SK-N-SH treated with all-trans-retinoic acid at 6 μM for 48 hours (cell line): ENCODE measurements around the gene CCDC172.

Experiments
- ATAC-seq: fragments of 200-7000 bp; cut with Tn5 transposase; 3 replicates; pipeline ENCODE4 v1.9.1; 2020; ENCODE audit warnings: mild to moderate bottlenecking, moderate library complexity
- ARNTL ChIP-seq: fragments of 450-650 bp; formaldehyde crosslinking; IDR thresholded peaks from 2 replicates; pipeline ENCODE4 v1.5.0; 2020; ENCODE audit warnings: low read depth, mild to moderate bottlenecking, moderate library complexity, borderline replicate concordance
- CREB5 ChIP-seq: fragments of 250-450 bp; sonication (Bioruptor Pico); IDR thresholded peaks from 2 replicates; pipeline ENCODE4 v1.5.1; 2020; ENCODE audit warnings: low read depth, mild to moderate bottlenecking, moderate library complexity
- CSDC2 ChIP-seq: fragments of 250-450 bp; sonication (Bioruptor Pico); IDR thresholded peaks from 2 replicates; pipeline ENCODE4 v1.5.0; 2020; ENCODE audit warnings: mild to moderate bottlenecking, moderate library complexity
- CSRNP3 ChIP-seq: fragments of 250-450 bp; sonication (Bioruptor Pico); IDR thresholded peaks from 2 replicates; pipeline ENCODE4 v1.5.1; 2021; ENCODE audit warnings: mild to moderate bottlenecking, moderate library complexity
- ESRRG ChIP-seq: fragments of 250-450 bp; sonication (Bioruptor Pico); IDR thresholded peaks from 2 replicates; pipeline ENCODE4 v1.6.1; 2021; ENCODE audit warnings: mild to moderate bottlenecking
- GLIS3 ChIP-seq: fragments of 250-450 bp; sonication (Bioruptor Pico); IDR thresholded peaks from 2 replicates; pipeline ENCODE4 v1.5.0; 2020; ENCODE audit warnings: mild to moderate bottlenecking, moderate library complexity
- ISL1 ChIP-seq: fragments of 250-450 bp; sonication (Bioruptor Pico); IDR thresholded peaks from 2 replicates; pipeline ENCODE4 v2.1.2; 2022; ENCODE audit warnings: mild to moderate bottlenecking, moderate library complexity
- PATZ1 ChIP-seq: fragments of 250-450 bp; sonication (Bioruptor Pico); IDR thresholded peaks from 2 replicates; pipeline ENCODE4 v1.8.0; 2020; ENCODE audit warnings: mild to moderate bottlenecking, moderate library complexity, borderline replicate concordance
- POU6F1 ChIP-seq: fragments of 250-450 bp; sonication (Bioruptor Pico); IDR thresholded peaks from 2 replicates; pipeline ENCODE4 v1.8.0; 2021; ENCODE audit warnings: low read depth, mild to moderate bottlenecking, moderate library complexity, borderline replicate concordance
- PPARA ChIP-seq: fragments of 250-450 bp; sonication (Bioruptor Pico); IDR thresholded peaks from 2 replicates; pipeline ENCODE4 v1.5.0; 2020; ENCODE audit warnings: mild to moderate bottlenecking, borderline replicate concordance
- RARB ChIP-seq: fragments of 250-450 bp; sonication (Bioruptor Pico); IDR thresholded peaks from 2 replicates; pipeline ENCODE4 v1.8.0; 2021; ENCODE audit warnings: mild to moderate bottlenecking, moderate library complexity
- SNAI2 ChIP-seq: fragments of 250-450 bp; sonication (Bioruptor Pico); IDR thresholded peaks from 2 replicates; pipeline ENCODE4 v1.5.0; 2020; ENCODE audit warnings: mild to moderate bottlenecking, moderate library complexity
- TCF4 ChIP-seq: fragments of 250-450 bp; sonication (Bioruptor Pico); IDR thresholded peaks from 2 replicates; pipeline ENCODE4 v1.8.0; 2021; ENCODE audit warnings: mild to moderate bottlenecking, moderate library complexity, borderline replicate concordance
- TOX ChIP-seq: fragments of 250-450 bp; sonication (Bioruptor Pico); IDR thresholded peaks from 2 replicates; pipeline ENCODE4 v1.8.0; 2021; ENCODE audit warnings: mild to moderate bottlenecking, moderate library complexity, borderline replicate concordance
- TSHZ2 ChIP-seq: fragments of 250-450 bp; sonication (Bioruptor Pico); IDR thresholded peaks from 2 replicates; pipeline ENCODE4 v1.5.0; 2020; ENCODE audit warnings: mild to moderate bottlenecking, moderate library complexity
- ZC3H10 ChIP-seq: fragments of 250-450 bp; sonication (Bioruptor Pico); IDR thresholded peaks from 2 replicates; pipeline ENCODE4 v1.5.1; 2021; ENCODE audit warnings: mild to moderate bottlenecking, moderate library complexity
- ZFP3 ChIP-seq: fragments of 250-450 bp; sonication (Bioruptor Pico); IDR thresholded peaks from 2 replicates; pipeline ENCODE4 v1.5.0; 2020; ENCODE audit warnings: mild to moderate bottlenecking, moderate library complexity
- ZFP30 ChIP-seq: fragments of 450-650 bp; formaldehyde crosslinking; IDR thresholded peaks from 2 replicates; pipeline ENCODE4 v1.5.0; 2022; ENCODE audit warnings: mild to moderate bottlenecking, moderate library complexity
- ZNF565 ChIP-seq: fragments of 450-650 bp; formaldehyde crosslinking; conservative IDR thresholded peaks from 2 replicates; pipeline ENCODE4 v1.5.0; 2020; ENCODE audit warnings: low read depth, mild to moderate bottlenecking, moderate library complexity
- ZNF70 ChIP-seq: fragments of 450-650 bp; formaldehyde crosslinking; IDR thresholded peaks from 2 replicates; pipeline ENCODE4 v1.5.0; 2020; ENCODE audit warnings: mild to moderate bottlenecking, moderate library complexity
- ZNF8 ChIP-seq: fragments of 450-650 bp; formaldehyde crosslinking; IDR thresholded peaks from 2 replicates; pipeline ENCODE4 v1.5.0; 2020; ENCODE audit warnings: mild to moderate bottlenecking, moderate library complexity

CCDC172 gene

GRCh38 chr10:116286626-116287200 lies 37.5 kb upstream of the CCDC172 start:
- no peak for ATAC-seq
- no peak for TF ChIP-seq ZNF8 (CRISPR knock-in tag)
- TF ChIP-seq POU6F1 (CRISPR knock-in tag) = no peak
- no peak for TF ChIP-seq GLIS3 (CRISPR knock-in tag)
- no peak for TF ChIP-seq ZFP3
- no peak for TF ChIP-seq CSRNP3 (CRISPR knock-in tag)
- TF ChIP-seq ZFP30 (CRISPR knock-in tag) = no peak
- no peak for TF ChIP-seq ISL1 (CRISPR knock-in tag)
- no peak for TF ChIP-seq TCF4 (CRISPR knock-in tag)
- TF ChIP-seq TOX (CRISPR knock-in tag) = no peak
- no peak for TF ChIP-seq ARNTL (CRISPR knock-in tag)
- no peak for TF ChIP-seq SNAI2 (CRISPR knock-in tag)
- TF ChIP-seq CREB5 (CRISPR knock-in tag) = no peak
- no peak for TF ChIP-seq ZNF70
- no peak for TF ChIP-seq ZNF565 (CRISPR knock-in tag)
- no peak for TF ChIP-seq CSDC2 (CRISPR knock-in tag)
- no peak for TF ChIP-seq RARB (CRISPR knock-in tag)
- no peak for TF ChIP-seq TSHZ2 (CRISPR knock-in tag)
- TF ChIP-seq PATZ1 (CRISPR knock-in tag) = no peak
- TF ChIP-seq ZC3H10 (CRISPR knock-in tag) = no peak
- TF ChIP-seq PPARA (CRISPR knock-in tag) = no peak
- TF ChIP-seq, all 23 proteins: peak for 0

- ATAC-seq = peak; percentile 76
- TF ChIP-seq ISL1 (CRISPR knock-in tag) = no peak
- no peak for TF ChIP-seq ARNTL (CRISPR knock-in tag)
- TF ChIP-seq, all 23 proteins: peak for 0
These were observed 36.2 kb upstream of the CCDC172 start for GRCh38 chr10:116287906-116288501.

GRCh38 chr10:116289652-116290051 lies 34.6 kb upstream of the CCDC172 start:
- TF ChIP-seq TOX (CRISPR knock-in tag) = no peak
- no peak for TF ChIP-seq ESRRG
- TF ChIP-seq PATZ1 (CRISPR knock-in tag) = no peak
- no peak for TF ChIP-seq GLIS3 (CRISPR knock-in tag)
- no peak for TF ChIP-seq ZC3H10 (CRISPR knock-in tag)
- TF ChIP-seq ZNF70 = no peak
- TF ChIP-seq ISL1 (CRISPR knock-in tag) = no peak
- no peak for TF ChIP-seq POU6F1 (CRISPR knock-in tag)
- no peak for TF ChIP-seq CSRNP3 (CRISPR knock-in tag)
- ATAC-seq = no peak
